ENCODE results near the gene CLRN2.

Gene CLRN2, protein sequence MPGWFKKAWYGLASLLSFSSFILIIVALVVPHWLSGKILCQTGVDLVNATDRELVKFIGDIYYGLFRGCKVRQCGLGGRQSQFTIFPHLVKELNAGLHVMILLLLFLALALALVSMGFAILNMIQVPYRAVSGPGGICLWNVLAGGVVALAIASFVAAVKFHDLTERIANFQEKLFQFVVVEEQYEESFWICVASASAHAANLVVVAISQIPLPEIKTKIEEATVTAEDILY

DNA sequence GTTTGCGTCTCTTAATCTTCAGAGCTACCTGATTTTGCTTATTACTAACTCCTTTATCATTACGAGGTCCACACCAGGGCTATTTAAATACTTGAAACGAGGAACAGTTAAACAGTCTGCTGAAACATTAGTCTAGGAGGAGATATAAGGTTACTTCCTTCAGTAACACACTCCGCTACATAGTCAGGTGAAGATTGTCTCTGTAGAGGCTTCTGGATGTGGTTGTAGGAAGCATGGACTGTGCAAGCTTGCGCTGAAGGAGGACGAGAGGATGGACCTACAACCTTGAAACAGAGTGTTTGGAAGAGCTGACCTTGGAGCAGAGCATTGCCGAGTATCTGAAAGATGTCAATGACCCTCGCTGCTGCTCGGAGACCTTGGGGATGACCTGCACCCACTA lies at the start of gene CLRN2:
Gene CLRN2 (plus strand): TSS at position 301 of the 400 bp plus-strand sequence. CDS start 102 bp downstream, outside the sequence.
- no peak for DNase-seq

DNA sequence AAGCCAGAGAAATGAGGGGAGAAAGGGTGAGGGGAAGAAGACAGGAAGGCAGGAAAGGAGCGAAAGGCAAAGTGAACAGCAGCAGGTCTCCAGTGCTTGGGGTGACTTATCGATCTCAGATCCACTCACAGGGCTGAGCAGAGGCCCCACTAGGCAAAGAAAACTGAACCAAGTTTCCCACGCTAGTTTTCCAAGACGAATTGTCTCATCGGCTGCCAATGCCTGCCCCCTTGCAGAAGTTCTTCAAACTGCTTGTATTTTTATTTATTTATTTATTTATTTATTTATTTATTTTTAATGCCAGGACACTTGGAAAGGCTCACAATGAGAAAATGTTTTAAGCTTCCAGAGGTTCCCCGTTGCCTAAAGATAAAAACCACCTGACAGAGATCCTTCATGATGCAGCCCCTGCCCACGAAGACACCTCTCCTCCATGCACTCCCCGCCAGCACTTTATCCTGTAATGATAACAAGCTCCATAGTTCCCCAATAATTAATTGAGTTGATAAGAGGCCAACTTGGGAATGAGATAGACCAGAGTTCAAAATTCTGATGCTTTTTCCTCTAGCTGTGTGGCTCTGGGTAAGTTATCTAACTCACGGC lies 46.2 kb upstream of the CLRN2 start:
- peak; percentile 11 for DNase-seq

DNA sequence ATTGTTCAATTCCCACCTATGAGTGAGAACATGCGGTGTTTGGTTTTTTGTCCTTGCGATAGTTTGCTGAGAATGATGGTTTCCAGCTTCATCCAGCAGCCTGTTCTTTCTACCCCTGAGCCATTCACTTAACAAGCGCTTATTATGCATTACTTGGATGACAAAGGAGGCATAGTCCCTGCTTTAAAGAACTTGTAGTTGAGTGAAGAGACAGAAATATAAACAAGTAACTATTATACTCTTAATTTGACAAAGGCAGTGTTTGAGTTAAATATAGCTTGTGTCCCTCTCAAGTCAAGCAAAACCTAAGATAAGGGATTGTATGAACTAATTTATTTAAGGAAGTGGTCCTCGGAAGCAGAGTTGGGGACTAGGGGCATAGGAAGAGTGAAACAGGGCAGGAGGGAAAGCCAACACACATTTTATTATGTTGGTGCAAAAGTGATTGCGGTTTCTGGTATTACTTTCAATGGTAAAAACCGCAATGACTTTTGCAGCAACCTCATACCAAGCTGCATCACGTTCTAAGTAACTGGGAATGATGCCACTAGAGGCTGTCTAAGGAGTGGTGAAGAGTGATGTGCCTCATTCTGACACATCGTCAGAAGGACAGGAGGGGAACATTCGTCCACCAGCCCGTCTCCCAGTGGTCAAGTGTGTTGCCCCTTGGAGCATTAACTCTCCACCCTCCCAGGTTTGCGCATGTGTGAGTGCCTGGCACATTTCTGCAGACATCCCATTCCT lies 44.9 kb upstream of the CLRN2 start:
- DNase-seq, result no peak

DNA sequence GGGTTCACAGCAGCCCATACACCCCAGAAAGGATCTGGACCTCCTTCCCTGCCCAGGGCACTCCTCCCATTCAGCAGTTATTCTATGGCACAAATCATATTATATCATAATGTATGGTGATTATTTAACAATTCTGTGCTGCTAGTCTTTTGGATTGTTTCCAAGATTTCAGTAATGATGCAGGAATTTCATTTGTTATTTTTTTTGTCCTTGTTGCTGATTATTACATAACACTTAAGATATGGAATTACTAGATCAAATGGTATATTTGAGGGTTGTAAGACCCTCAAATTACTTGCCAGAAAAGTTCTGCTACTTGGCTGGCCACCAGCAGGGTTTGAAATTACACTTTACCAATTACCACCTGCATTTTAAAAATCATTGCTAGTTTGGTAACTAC lies 39.5 kb upstream of the CLRN2 start:
- DNase-seq, result no peak

DNA sequence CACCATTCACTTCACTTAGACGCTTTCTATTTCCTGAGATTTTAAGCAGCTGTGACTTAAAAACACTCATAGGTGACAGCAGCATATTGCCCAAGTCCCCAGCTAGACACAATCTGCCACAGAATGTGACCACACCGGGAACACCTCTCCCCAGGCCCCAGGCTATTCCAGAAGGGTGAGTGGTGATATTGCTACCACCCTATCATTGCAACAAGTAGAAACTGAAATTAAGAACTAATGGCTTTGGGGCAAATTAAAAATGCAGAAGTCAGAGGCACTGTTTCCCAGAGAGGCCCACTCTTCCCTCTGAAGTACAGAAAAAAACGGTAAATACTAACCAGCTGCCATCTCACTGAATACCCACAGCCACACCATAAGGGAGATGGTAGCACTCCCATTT lies 38.1 kb upstream of the CLRN2 start:
- DNase-seq, result no peak

DNA sequence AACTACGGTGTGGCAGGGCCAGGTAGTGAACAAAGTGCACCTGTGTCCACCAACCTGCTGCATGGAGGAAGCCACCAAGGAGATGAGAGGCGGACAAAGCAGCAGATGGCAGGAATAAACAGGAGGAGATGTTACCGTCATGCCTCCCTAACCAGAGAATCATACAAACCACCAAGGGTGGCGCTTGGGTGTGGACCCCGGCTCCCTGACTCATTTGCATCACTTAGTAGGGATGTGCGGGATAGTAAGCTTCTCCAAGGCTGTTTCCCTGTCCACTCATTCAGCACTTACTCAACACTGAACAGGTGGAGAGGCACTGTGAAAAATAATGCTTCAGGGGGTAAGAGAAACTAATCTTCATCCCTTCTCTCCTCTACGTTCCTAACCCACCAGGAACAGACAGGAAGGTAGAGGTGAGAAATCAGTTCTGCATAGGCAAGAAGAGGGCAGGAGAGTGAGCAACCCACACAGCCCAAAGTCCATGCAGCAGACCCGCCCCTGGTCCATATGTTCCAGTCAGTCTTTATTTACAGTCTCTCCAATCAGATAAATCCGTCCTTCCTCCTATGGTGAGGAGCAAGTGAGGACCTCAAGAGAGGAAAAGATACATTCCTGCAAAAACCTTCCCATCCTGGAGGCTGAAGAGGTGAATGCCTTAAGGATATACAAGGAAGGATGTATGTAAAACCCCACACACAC lies 37.0 kb upstream of the CLRN2 start:
- no peak for DNase-seq

DNA sequence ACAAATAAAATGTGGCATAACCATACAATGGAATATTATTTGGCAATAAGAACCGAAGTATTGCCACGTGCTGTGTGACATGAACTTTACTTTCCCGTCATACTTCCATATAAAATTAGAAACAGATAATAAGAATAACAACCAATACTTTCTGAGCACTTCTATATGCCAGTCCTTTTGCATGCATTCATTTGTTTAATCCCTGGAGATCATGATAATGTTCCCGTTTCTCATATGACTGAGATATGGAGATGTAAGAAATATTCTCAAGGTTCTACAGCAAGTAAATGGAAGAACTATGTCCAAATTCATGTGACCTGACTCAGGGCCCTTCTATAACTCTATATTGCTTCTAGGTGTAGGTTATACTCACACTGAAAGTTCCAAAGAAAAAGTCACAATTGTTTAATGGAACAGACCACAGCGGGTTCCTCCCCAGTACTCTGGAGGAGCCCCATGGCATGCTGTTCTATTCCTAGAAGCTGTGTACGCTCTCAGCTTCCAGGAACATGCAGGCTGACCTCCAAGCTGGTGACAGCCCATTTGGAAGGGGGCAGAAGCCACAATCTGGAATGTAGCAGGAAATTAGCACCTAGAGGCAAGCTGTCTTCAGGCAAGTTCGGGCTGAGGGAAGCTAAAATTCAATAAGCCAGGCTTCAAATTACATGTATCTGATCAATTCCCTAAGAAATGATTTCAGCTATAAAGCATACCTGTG lies 34.6 kb upstream of the CLRN2 start:
- DNase-seq, result no peak

DNA sequence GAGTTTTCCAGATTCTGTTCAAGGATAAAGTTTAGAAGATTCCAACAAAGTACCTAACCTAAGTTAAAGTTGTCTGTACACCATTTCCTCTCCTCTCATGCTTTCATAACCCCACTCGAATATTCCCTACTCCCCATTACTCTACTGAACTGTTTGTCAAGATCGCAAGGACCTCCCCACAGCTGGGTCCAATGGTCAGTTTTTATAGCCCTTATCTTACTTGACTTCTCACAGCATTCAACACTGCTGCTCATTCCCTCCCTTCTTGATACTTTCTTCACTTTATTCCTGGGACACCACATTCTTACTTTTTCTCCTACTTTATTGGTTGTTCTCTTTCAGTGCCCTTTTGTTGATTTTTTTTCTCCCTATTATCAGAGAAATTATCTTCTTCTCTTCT lies 34.0 kb upstream of the CLRN2 start:
- no peak for DNase-seq

DNA sequence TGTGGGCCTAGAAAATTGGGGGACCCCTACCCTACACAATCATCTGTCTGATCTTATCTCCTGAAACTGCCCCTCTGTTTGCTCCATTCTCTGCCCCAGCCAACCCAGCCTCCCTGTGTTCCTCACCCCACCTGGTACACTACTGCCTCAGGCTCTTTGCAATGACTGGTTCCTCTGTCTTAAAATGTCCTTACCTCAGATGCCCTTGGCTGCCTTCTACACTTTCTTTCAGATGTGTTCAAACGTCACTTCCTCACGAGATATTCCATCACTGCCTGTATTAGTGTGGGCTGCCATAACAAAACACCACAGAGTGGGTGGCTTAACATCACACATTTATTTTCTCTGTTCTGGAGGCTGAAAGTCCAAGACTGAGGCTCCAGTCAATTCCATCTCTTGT lies 32.2 kb upstream of the CLRN2 start:
- DNase-seq, result no peak

DNA sequence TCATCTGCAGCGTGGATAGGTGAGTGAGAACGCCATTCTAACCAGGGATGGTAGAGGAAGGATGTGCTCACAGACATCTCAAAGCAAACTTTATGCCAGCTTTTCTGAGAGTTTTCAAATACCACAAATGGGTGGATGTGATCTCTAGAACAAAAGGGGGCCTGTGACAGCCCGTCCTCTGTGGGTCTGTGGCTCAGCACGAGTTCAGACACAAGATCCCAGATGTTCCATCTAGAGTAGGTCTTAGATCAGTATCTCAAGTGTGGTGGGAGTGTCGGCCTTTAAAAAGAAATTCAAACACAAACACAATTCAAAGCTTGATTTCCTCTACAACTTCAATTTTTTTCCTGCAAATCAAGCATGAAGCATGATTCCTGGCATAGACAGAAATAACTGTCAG lies 25.8 kb upstream of the CLRN2 start:
- DNase-seq, result no peak

DNA sequence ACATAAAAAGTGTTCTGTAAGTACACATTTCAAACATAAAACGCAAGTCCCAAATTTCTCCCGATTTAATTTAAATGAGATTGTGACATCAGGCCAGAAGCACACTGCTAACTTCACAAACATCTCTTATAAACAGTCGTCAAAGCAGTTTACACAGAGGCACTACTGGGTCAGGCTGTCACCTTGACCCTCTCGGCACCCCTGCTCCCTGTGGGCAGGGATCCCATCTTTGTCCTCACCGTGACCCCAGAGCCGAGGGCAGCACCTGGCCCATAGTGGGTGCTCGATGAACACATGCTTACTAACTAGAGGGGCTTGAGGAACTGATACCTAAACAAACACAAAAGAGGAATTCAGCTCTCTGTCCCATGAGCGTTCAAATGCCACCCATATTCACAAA lies 25.2 kb upstream of the CLRN2 start:
- no peak for DNase-seq

DNA sequence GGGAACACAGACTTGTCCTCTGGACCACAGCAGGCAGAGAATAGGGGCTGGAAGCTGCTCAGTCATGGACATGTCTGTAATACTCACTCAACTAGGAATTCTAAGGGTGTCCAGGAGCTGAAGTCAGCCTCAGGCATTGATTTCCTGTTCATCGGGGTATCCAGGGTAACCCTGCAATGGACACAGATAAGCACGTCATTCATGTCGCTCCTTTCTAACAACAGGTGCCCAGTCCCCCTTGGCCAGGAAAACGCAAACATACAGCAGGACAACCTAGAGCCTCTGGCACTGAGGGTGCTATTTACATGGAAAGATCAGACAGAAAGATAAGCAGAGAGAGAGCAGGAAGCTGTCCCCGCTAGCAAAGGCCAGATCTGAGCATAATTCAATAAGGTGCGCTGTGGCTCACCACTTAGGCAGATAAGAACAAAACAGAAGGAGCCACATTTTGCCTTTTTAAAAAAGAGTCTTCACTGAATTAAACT lies 24.3 kb upstream of the CLRN2 start:
- DNase-seq, result no peak

DNA sequence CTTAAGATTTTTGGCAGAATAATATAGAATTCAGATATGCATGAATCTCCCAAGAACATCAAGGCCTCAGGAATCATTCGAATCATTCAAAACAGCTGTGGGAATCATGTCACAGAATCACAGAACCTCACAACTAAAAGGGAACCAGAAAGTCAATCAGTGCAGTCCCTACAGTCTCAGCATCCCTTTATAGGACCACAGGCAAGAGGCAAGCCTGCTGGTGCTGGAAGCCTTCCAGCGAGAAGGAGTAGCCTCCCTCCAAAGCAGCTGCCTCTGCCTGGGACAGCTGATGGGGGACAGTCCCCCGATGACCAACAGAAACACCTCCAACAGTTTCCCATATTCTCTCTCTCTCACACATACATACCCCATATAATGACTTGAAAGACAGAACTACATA lies 23.8 kb upstream of the CLRN2 start:
- no peak for DNase-seq

DNA sequence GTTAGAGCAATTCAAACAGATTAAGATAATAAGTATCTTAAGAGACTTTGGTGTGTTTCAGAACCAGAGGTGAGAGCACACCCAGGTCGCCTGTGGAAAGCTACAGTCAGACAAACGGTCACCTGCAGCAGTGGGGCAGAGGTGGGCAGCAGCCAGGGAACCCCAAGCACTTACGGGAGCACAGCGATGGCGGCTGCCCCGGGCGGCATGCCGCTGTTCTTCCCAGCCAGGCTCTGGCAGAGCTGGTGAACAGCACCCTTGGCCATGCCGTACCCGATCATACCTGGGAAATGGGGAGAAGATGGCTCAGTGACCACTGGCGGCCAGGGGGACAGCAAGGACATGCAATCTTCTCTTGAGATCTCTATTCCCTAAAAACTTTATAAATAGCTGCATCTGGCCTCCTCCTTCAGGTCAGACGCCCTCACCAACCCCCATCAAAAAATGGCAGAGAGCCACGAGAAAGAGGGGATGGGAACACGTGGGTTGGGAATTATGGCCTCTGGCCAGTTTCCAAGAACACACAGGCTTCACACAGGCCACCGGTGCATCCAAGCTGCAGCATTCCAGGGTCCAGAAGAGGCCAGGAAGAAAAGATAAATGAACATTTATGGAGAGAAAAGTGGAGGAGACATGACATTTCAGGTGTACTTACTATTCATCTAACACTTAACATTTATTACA lies 22.8 kb upstream of the CLRN2 start:
- DNase-seq, result no peak

DNA sequence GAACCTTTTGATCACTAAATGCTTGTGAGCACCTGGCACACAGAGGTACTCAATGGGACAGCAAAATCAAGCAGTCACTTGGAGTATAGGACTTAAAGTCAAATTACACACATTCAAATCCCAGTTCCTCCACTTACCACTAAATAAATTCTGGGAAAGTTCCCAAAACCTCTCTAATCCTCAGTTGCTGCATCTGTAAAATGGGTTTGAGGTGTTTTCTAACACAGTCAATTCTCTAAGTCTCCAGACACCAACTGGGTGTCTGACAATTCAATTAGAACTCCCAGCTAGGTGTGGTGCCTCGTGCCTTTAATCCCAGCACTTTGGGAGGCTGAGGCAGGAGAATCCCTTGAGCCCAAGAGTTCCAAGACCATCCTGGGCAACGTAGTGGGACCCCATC lies 22.1 kb upstream of the CLRN2 start:
- DNase-seq, result no peak

DNA sequence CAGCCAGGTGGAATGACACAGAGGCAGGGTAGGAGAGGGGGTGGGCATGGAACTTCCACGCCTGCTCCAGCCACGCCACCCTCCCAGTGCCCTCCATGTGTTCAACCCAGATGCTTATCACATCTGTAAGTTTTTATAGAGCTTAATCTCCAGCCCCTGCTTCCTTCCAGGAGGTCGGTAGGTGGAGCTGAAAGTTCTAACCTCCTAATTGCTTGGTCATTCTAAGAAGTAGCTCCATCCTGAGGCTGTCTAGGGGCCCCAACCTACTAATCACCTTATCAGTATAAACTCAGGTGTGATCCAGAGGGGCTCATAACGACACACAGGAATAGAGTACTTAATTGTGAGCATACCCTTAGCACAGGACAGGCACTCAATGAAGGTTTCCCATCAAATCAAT lies 21.3 kb upstream of the CLRN2 start:
- no peak for DNase-seq

DNA sequence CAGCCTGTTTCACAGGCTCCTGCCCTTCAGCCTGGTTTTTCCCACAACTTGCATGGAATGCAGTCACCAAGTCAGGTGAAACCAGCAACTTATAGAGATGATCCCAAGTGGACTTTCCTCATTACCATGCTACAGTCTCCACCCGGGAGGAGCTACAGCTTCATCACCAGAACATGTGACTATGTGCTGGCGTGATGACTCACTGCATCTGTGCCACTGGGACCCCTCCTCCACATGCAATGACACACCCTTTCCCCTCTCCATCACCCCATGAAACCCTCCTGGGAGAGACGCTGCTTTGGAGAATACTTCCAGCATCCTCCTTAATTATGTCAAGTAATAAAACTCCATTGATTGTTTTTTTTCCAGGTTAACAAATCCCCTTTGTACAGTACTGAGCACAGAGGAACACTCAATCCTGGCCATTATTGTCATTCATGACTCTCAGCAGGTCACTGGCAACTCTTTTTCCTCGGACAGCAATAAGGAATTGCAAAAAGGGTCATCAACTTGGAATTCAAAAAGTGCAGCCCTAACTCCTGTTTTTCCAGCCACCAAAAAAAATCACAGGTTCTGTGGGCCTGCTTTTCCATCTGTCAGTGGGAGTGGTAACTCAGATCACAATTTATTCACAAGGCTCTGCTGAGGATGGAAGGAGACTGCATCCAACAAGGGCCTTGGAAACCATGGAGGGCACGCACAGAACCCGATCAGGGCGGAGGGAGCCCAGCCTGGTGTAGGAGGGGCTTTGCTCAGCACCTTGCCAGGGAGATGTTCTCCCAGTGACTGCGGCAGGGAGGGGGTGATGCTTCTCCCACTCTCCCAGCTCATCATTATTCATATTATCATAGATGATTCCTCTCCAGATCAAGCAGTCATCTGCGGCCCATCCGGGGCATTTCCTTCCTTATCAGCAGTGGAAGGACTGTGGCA lies 20.4 kb upstream of the CLRN2 start:
- DNase-seq, result peak; percentile 35

DNA sequence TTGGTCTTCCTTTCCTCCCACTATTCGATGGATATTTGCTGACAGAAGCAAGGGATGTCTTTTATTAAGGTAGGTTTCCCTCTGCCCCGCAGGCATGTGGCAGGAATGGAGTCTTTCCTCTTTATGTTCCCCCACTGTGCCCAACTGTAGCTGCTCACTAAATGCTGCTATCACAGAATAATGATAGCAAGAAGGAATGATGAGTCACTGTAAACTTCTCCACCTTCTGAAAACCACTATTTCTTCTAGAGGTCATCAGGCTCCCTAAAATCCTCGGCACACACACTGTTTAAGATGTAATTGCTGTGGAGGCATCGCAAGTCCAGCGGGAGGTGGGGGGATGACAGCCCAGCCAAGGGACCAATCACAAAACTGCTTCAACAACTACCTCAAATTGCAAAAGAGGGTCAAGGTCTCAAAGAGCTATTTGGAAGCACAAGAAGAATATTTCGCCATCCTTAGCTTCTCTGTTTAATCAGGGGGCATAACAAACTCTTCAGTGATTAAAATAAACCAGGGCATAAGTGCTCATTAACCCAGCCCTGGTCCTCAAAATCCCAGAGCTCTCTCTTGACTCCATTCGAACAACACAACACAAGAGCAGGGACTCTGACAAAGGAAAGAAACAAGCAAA lies 17.0 kb upstream of the CLRN2 start:
- DNase-seq, result no peak

DNA sequence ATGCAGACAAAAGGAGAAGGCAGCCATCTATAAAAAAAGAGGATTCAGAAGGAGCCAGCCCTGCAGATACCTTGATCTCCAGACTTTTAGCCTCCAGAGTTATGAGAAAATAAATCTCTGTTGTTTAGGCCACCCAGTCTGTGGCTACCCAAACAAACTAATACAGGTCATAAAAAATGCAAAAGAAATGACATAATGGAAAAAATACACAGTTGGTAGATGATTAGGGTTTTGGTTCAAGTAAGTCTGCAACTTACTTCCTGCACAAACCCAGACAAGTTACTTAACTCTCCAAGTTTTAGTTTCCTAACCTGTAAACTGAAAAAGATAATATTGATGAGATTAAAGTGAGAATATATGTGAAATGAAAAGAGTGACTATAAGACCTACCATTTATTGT lies 14.4 kb upstream of the CLRN2 start:
- DNase-seq, result no peak

DNA sequence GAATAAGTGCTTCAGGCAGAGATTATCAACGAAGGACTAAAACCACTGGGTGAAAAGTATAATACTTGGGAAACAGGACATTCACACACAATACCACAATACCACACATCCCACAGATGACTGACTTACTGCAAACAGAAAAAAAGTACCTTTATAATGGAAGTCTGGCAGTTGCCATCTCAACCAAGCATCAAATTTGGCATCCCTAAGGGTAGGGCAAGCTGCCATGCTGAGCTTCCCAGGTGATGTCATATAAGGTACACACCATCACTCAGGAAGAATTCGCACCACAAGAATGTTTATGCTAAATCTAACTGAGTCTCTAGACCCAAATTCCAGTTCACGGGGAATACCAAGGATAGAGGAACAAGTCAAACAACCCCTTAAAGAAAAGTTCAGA lies 12.2 kb upstream of the CLRN2 start:
- no peak for DNase-seq

DNA sequence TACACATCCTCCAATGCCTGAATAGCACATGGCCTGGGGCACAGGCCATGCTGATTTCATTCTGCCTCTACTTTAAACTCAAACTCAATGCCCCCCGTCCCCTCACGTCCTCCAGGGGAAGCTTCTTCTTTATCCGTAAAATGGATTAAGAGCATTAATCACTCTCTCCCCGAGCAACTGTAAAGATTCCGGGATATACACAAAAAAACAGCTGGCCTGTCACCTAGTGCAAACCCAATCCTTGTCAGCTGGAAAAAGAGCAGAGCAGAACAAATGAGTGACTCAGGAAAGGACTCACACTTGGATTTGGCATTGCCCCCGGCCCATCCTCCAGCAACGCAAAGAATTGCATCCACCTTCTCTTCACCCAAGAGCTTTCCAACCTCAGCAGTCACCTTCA lies 10.9 kb upstream of the CLRN2 start:
- DNase-seq, result no peak

All from activated CD4-positive, alpha-beta T cell treated with anti-CD3 and anti-CD28 coated beads for 48 hours (primary cell).